Lower leg skin (tissue), 4 donors: ENCODE data around the gene MTA1. TPM values are rescaled to one million over a fixed set of nuclear protein-coding genes. Genes with fewer than 3 reads are reported as not detected.

ENCODE experiments used
- DNase-seq, 2 donors: peaks; one replicate each; pipeline ENCODE4 v3.0.0-alpha.2; 2019; ENCODE audit warnings: low spot score in 2 of 2
- H3K4me3 ChIP-seq: fragments of 200-600 bp; sonication (generic); 2 replicates; pipeline ENCODE4 v1.5.1; 2017; ENCODE audit warnings: mild to moderate bottlenecking, low read depth; ENCODE audit not compliant: poor library complexity, severe bottlenecking
- POLR2A ChIP-seq, 2 donors: fragments of 450-650 bp; IDR thresholded peaks; one replicate each; pipeline ENCODE4 v1.6.1; 2016 to 2017; ENCODE audit warnings: antibody characterized with exemption in 2 of 2, mild to moderate bottlenecking in 1 of 2, moderate library complexity in 1 of 2
- WGBS, 2 donors: methylation state at CpG; one replicate each; pipeline ENCODE4 v1.1.5; 2018; 5-methylcytosine and 5-hydroxymethylcytosine counted together
- intact Hi-C: fragments of 100-400 bp; cut with DNase I; formaldehyde crosslinking; loops from one replicate; pipeline ENCODE4 v1.15.0; 2023; ENCODE audit warnings: low total_unique reads
- total RNA-seq, 4 donors: library from RNA; depleted of rRNA; stranded (reverse); fragments of >200 nt; gene quantifications; one replicate each; pipeline ENCODE4 v1.1.0, GENCODE V29; 2016
- TF ChIP-seq, protein P1 (sequence below), 3 donors: fragments of 450-650 bp; IDR thresholded peaks; one replicate each; pipeline ENCODE4 v1.5.1; 2016; ENCODE audit warnings: antibody characterized with exemption in 3 of 3, mild to moderate bottlenecking in 3 of 3, moderate library complexity in 2 of 3

MTA1 gene
- total RNA-seq, 4 donors from 2014 or later: 39.3 to 56.7 (median 46.4) TPM

DNA sequence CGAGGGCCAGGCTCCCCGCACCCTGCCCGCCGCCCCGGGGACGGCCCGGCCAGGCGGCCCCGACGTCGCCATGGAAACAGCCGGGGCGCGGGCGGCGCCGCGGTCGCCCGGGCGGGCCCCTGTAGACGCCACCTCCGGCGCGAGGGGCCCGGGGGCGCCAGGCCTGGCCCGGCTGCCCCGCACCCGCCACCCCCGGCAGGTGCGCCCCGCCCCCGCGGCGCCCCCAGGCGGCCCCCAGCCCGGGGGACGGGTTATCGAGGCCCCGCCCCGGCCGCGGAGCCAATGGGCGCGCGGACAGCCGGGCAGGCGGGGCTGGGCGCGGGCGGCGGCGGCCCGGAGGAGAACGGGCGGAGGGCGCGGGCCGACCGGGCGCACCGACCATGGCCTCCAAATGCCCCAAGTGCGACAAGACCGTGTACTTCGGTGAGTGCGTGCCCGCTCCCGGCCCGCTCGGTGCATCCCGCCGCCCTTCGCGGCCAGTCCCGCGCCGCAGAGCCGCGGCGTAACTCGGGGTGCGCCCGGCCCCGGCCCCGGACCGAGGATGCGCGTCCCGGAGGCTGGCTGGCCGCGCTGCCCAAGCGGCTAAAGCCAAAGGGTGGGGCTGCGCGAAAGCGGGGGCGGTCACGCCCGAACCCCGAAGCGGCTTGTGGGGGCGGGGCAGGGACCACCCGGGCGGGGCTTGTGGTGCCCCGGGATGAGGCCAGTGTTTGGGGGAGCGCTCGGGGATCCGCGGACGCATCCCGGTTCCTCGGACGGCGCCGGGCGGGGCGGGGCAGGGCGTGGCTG lies 55.0 kb downstream of the MTA1 start, which contains the start of gene CRIP2:
CRIP2 (plus strand) TSS at position 339 of the 786 bp plus-strand sequence; CDS start at position 381, 42 bp downstream.
- intact Hi-C loops: no loop called here
- 0 to 1% methylated on average over 20 to 26 of the region's 118 CpGs for WGBS, 2 donors
- DNase-seq: no peak
- TF ChIP-seq, protein P1, sequence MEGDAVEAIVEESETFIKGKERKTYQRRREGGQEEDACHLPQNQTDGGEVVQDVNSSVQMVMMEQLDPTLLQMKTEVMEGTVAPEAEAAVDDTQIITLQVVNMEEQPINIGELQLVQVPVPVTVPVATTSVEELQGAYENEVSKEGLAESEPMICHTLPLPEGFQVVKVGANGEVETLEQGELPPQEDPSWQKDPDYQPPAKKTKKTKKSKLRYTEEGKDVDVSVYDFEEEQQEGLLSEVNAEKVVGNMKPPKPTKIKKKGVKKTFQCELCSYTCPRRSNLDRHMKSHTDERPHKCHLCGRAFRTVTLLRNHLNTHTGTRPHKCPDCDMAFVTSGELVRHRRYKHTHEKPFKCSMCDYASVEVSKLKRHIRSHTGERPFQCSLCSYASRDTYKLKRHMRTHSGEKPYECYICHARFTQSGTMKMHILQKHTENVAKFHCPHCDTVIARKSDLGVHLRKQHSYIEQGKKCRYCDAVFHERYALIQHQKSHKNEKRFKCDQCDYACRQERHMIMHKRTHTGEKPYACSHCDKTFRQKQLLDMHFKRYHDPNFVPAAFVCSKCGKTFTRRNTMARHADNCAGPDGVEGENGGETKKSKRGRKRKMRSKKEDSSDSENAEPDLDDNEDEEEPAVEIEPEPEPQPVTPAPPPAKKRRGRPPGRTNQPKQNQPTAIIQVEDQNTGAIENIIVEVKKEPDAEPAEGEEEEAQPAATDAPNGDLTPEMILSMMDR (IDR thresholded peaks at IDR 0.05): no peak
- TF ChIP-seq POLR2A (IDR thresholded peaks at IDR 0.05): no peak
- H3K4me3 ChIP-seq: peak within 1 kb of the TSS; percentile 74

DNA sequence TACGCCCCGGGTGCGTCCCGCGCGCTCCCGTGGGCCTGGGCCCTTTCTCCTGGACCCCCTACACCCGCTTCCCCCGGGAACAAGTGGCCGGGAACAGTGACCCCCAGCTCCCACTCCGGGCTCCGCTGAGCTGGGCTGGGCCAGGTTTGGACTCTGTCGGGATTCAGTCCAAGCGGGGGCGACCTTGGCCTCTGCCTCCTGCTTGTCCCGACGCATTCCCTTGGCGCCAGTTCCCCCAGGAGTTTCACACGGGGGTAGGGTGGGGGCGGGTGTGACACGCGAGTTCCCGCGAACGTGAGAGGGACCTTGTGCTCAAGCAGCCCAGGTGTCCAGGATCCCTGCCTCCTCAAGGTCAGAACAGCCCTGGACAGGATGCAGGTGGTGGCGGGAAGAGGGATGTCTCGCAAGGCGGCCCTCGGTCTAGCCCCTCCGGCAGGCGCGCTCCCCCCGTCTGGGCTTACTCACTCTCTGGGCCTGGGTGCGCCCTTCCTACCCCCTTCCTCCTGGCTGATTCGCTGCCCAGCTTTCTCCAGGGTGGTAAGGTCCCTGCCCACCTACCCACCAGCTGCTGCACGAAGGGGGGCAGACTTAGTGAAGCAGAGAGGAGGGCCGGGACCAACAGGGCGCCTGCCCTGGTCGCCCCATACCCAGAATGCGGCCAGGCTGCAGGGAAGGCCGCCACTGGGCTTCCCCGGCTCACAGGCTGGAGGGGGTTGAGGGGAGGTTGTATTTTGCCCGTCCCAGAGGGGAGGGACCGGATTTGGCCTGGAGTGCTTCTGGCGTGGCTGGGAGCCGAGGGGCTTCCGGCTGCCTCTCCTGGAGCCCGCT lies 55.9 kb downstream of the MTA1 start:
- H3K4me3 ChIP-seq: peak overlapping the region; percentile 74
- TF ChIP-seq, protein P1 (IDR thresholded peaks at IDR 0.05): no peak
- no peak for TF ChIP-seq POLR2A (IDR thresholded peaks at IDR 0.05)
- intact Hi-C loops: no loop called here
- DNase-seq: peak in 1 of 2 donors; percentile 94
- 1 to 2% methylated on average over 28 to 41 of the region's 48 CpGs for WGBS, 2 donors

DNA sequence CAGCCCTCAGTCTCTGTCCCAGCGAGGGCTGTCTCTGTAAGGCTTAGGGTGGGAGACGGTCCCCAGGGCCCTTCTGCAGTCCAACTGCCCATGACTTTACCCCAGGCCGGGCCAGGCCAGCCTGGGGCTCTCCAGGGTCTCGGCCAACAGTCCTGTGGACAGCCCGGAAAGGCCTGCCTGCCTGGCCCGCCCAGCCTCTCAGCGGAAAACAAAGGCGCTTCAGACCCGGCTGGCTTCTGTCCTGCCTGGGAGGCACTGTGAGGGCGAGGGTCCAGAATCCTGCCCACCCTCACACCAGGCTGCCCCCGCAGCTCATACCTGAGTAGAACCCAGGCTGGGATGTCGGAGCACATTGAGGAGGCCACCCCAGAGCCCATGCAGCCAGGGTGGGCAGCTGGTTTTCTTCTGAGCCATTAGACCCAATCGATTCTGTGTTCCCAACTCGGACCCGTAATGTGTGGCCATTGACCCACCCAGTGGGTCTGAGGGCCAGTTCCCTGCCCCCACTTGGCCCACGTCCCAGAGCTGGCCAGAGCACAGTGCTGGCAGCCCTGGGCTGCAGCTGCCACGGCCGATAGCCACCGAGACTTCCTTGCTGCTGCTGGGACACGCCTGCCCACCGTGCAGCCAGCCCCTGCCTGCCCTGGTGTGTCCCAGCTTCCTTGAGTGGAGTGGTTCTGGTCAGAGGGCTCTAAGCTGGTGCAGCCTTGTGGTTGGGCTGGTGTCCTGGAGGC lies 56.6 kb downstream of the MTA1 start:
- intact Hi-C loops: no loop called here
- peak overlapping the region; percentile 74 for H3K4me3 ChIP-seq
- TF ChIP-seq POLR2A (IDR thresholded peaks at IDR 0.05): no peak
- TF ChIP-seq, protein P1 (IDR thresholded peaks at IDR 0.05): no peak
- peak in 1 of 2 donors; percentile 90 for DNase-seq
- WGBS, 2 donors: 5 to 15% methylated on average over 15 to 20 of the region's 21 CpGs

DNA sequence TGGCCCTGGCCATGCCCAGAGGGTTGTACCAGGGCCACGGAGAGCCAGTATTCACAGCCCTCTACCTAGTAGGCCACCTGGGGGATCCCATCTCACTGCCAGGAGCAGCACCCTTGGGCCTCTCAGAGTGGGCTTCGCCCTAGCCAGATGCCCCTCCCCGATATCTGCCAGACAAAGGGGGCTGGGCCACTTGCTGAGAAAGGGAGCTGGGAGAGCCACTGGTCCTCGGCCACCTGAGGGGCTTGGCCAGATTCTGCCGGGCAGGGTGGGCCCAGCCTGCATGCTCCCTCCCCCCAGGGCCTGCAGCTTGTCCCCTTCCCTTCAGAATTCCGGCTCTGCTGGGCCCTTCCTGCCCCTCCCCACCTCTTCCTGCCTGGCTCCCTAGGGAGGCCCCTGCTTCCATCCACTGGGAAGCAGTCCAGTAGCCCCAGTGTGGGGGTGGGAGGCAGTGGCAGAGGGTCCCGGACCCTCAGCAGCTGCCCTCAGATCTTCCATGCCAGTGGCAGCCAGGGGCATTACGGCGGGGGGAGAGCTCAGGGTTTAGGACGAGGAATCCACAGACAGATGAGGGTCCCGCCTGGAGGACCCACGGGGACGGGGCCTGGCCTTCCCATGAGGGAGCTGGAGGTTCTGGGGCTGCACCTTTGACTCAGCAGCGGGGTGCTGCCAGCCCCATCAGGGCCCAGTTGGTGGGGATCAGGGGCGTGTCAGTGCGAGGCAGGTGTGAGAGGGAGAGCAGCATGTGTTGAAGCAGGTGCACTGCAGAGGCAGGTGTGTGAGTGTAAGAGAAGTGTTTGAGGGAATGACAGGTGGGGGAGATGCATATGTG lies 57.4 kb downstream of the MTA1 start:
- TF ChIP-seq, protein P1 (IDR thresholded peaks at IDR 0.05): no peak
- WGBS, 2 donors: 63 to 77% methylated on average over 8 to 16 of the region's 16 CpGs
- intact Hi-C loops: no loop called here
- no peak overlapping the region for H3K4me3 ChIP-seq
- DNase-seq: no peak
